ENCODE data around the gene MPV17L.

DNA sequence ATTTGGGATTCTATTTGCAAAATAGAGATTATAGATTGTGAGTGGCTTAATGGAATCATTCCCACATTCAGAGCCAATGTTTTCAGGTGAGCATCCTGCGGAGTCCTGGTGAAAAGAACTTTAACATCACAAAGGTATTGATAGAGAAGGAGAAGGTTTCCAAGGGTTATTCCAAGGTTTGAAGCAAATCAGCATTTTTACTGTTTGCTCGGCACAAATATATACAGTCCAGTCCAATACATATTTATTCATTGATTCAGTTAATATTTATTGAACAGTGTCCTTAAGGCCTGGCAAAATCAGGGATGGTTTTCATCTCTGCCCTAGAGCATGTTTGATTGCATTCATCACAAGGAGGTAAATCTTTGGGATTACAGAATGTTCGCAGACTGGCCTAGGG lies 6.4 kb downstream of the MPV17L start:
- TF ChIP-seq POLR2A (IDR thresholded peaks at IDR 0.05; ENCODE audit: low read depth, low read length) (no peak), POLR2AphosphoS5 (IDR thresholded peaks at IDR 0.05; ENCODE audit: low read depth, low read length) (no peak)
